Uterus (tissue), 4 donors: Measurements from ENCODE around the gene MYH11. TPM values are rescaled to one million over a fixed set of nuclear protein-coding genes. Genes with fewer than 3 reads are reported as not detected.
A peak's percentile ranks its signal among the peaks of the same experiment; 100 is the strongest.
"Not testable (repeated sequence)": the region's sequence is repeated elsewhere in the genome, so short reads cannot be mapped to it uniquely, and the experiment has no call there.

Source experiments
- DNase-seq, 2 donors: peaks; one replicate each; pipeline ENCODE4 v3.0.0-alpha.2; 2019 to 2020
- H3K27ac ChIP-seq, 2 donors: fragments of 200-600 bp; sonication (generic); 1 replicate in 1 of 2; 2 replicates in 1 of 2; pipeline ENCODE4 v1.5.1; 2016 to 2018
- H3K27me3 ChIP-seq, 2 donors: fragments of 200-600 bp; sonication (generic); one replicate each; pipeline ENCODE4 v1.5.1; 2018 to 2019; ENCODE audit warnings: control low read depth in 1 of 2
- H3K36me3 ChIP-seq, 2 donors: fragments of 200-600 bp; sonication (generic); one replicate each; pipeline ENCODE4 v1.5.1; 2019; ENCODE audit warnings: control low read depth in 1 of 2
- H3K4me1 ChIP-seq, 2 donors: fragments of 200-600 bp; sonication (generic); one replicate each; pipeline ENCODE4 v1.5.1; 2018 to 2019; ENCODE audit warnings: control low read depth in 1 of 2
- H3K4me3 ChIP-seq, 2 donors: fragments of 200-600 bp; sonication (generic); 1 replicate in 1 of 2; 2 replicates in 1 of 2; pipeline ENCODE4 v1.5.1; 2018 to 2019; ENCODE audit warnings: mild to moderate bottlenecking in 1 of 2
- H3K9me3 ChIP-seq, 2 donors: fragments of 200-600 bp; sonication (generic); one replicate each; pipeline ENCODE4 v1.5.1; 2019; ENCODE audit warnings: control low read depth in 1 of 2
- POLR2A ChIP-seq, 2 donors: fragments of 450-650 bp; IDR thresholded peaks; one replicate each; pipeline ENCODE4 v1.6.1; 2016; ENCODE audit warnings: antibody characterized with exemption in 2 of 2, mild to moderate bottlenecking in 1 of 2, moderate library complexity in 1 of 2
- intact Hi-C: fragments of 100-400 bp; cut with DNase I; formaldehyde crosslinking; loops from one replicate; pipeline ENCODE4 v1.15.1; 2023; ENCODE audit warnings: low total_unique reads
- total RNA-seq, 4 donors: library from RNA; depleted of rRNA in 3 of 4; stranded (reverse); fragments of >200 nt in 3 of 4; gene quantifications; one replicate each; pipeline versions ENCODE4 v1.1.0 to v1.2.4, GENCODE V29; 2014 to 2023
- TF ChIP-seq, protein P1 (sequence below), 4 experiments: fragments of 200-600 bp in 2 of 4; fragments of 450-650 bp in 2 of 4; sonication (generic) in 2 of 4; IDR thresholded peaks; one replicate each; pipeline ENCODE4 v1.5.1; 2016 to 2019; ENCODE audit warnings: antibody characterized with exemption in 4 of 4, mild to moderate bottlenecking in 2 of 4, moderate library complexity in 1 of 4
- donor health status: DM: yes; HTN: yes; CAD: no.

MYH11 gene
- total RNA-seq, 4 donors from 2014 or later: 447 to 1,893 (median 822) TPM

DNA sequence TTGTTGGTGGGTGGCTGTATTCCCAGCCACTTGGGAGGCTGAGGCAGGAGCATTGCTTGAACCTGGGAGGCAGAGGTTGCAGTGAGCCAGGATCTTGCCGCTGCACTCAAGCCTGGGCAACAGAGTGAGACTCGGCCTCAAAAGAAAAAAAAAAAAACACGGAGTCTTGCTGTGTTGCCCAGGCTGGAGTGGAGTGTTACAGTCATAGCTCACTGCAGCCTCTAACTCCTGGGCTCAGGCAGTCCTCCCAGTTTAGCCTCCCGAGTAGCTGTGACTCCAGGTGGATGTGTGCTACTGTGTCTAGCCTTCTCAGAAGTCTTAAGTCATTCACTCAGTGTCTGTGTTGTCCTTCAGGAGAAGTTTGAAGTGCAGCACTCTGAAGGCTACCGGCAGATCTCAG, 179.4 kb downstream of the MYH11 start:
- Histone ChIP-seq H3K27me3 (no peaks in the 10 kb centered on the region), H3K4me3 (no peak overlapping the region), H3K9me3 (no peaks in the 10 kb centered on the region), H3K27ac (no peak overlapping the region), H3K4me1 (peaks cover 0 to 7% of the 10 kb centered on the region in 2 donors), H3K36me3 (no peaks in the 10 kb centered on the region)
- DNase-seq: no peak
- intact Hi-C loops: no loop called here
- TF ChIP-seq, protein P1, sequence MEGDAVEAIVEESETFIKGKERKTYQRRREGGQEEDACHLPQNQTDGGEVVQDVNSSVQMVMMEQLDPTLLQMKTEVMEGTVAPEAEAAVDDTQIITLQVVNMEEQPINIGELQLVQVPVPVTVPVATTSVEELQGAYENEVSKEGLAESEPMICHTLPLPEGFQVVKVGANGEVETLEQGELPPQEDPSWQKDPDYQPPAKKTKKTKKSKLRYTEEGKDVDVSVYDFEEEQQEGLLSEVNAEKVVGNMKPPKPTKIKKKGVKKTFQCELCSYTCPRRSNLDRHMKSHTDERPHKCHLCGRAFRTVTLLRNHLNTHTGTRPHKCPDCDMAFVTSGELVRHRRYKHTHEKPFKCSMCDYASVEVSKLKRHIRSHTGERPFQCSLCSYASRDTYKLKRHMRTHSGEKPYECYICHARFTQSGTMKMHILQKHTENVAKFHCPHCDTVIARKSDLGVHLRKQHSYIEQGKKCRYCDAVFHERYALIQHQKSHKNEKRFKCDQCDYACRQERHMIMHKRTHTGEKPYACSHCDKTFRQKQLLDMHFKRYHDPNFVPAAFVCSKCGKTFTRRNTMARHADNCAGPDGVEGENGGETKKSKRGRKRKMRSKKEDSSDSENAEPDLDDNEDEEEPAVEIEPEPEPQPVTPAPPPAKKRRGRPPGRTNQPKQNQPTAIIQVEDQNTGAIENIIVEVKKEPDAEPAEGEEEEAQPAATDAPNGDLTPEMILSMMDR (IDR thresholded peaks at IDR 0.05): no peak
- no peak for TF ChIP-seq POLR2A (IDR thresholded peaks at IDR 0.05)

DNA sequence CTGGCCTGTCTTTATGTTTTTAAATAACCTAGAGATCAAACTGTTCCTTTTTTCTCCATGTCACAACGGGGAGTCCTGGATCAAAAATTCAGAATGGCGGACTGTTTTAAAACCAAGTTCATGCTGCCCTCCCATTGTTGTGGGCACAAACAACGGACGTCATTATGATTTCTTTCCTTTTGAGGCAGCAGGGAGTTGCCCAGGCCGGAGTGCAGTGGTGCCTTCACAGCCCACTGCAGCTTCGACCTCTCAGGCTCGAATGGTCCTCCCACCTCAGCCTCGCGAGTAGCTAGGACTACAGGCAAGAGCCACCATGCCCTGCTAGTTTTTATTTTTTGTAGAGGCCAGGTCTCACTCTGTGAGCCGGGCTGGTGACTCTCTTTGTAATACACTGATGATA, 180.3 kb downstream of the MYH11 start:
- H3K9me3 ChIP-seq: no peaks in the 10 kb centered on the region
- no peak overlapping the region for H3K27ac ChIP-seq
- H3K4me1 ChIP-seq: peaks cover 0 to 13% of the 10 kb centered on the region in 2 donors
- no peaks in the 10 kb centered on the region for H3K27me3 ChIP-seq
- no peak for DNase-seq
- H3K4me3 ChIP-seq: no peak overlapping the region
- no peak for TF ChIP-seq POLR2A (IDR thresholded peaks at IDR 0.05)
- TF ChIP-seq, protein P1 (IDR thresholded peaks at IDR 0.05): no peak
- no peaks in the 10 kb centered on the region for H3K36me3 ChIP-seq
- intact Hi-C loops: no loop called here

DNA sequence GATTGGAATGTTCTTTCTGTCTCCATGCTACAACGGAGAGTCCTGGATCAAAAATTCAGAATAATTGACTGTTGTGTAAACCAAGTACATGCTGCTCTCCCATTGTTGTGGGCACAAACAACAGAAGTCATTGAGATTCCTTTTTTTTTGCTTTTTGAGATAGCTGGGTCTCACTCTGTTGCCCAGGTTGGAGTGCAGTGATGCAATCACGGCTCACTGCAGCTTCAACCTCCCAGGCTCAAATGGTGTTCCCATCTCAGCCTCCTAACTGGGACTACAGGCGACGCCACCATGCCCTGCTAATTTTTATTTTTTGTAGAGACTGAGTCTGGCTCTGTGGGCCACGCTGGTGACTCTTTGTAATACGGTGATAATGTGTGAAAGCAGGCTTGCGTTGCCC, 182.3 kb downstream of the MYH11 start:
- H3K27me3 ChIP-seq: no peaks in the 10 kb centered on the region
- H3K4me1 ChIP-seq: peaks cover 0 to 13% of the 10 kb centered on the region in 2 donors
- intact Hi-C loops: no loop called here
- H3K9me3 ChIP-seq: no peaks in the 10 kb centered on the region
- DNase-seq: no peak
- peak overlapping the region; percentile 95 to 96 for H3K27ac ChIP-seq
- H3K36me3 ChIP-seq: no peaks in the 10 kb centered on the region
- H3K4me3 ChIP-seq: no peak overlapping the region
- TF ChIP-seq, protein P1 (IDR thresholded peaks at IDR 0.05): no peak
- TF ChIP-seq POLR2A (IDR thresholded peaks at IDR 0.05): no peak

DNA sequence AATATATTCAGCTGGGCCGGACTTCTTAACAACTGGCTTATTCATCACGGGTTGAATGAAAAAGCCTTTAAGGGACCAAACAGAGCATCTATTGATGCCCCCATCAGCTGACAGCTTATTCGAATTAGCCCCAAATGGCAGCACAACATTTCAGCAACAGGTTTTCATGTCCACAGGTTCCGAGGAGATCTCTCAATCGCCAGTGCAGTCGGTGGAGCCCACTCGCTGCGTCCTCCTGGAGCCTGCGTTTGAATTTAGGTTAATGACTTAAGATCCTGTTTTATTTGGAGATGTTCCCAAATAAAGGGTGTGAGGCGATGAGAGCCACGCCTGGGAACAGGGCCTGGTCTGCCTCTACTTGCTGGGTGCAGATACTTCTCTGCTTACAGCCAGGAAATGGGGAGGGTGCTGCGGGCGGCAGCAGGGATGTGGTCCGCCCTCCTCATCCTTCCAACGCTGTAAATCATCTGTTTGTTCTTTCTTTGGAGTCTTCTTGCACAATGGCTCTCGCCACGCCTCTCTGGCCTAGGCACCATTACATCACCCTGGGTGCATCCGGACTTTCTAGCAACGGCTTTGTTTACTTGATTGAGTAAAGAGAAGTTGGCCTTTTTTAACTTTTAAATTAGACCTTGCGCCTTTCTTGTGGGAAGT, 184.2 kb downstream of the MYH11 start:
- peak; percentile 32 to 46 for TF ChIP-seq POLR2A (IDR thresholded peaks at IDR 0.05)
- TF ChIP-seq, protein P1 (IDR thresholded peaks at IDR 0.05): no peak
- peak; percentile 94 to 98 for DNase-seq
- Histone ChIP-seq H3K27me3 (no peaks in the 10 kb centered on the region), H3K36me3 (no peaks in the 10 kb centered on the region), H3K4me3 (no peak overlapping the region), H3K4me1 (peaks cover 0 to 13% of the 10 kb centered on the region in 2 donors), H3K27ac (peak overlapping the region; percentile 95 to 96), H3K9me3 (no peaks in the 10 kb centered on the region)
- intact Hi-C loops: no loop called here

DNA sequence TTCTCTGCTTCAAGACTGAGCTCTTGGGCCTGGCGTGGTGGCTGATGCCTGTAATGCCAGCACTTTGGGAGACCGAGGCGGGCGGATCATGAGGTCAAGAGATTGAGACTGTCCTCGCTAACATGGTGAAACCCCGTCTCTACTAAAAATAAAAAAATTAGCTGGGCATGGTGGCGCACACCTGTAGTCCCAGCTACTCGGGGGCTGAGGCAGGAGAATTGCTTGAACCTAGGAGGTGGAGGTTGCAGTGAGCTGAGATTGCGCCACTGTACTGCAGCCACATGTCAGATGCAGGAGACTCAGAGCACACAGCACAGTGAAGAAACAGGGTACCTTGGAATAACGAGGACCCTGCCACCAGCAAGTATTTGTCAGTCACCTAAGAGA, 184.7 kb downstream of the MYH11 start:
- peaks cover 0 to 13% of the 10 kb centered on the region in 2 donors for H3K4me1 ChIP-seq
- H3K4me3 ChIP-seq: not testable (repeated sequence)

More for the DNA sequence above, 184.7 kb downstream of the MYH11 start:
- H3K27ac ChIP-seq: peak overlapping the region; percentile 95 to 96
- H3K9me3 ChIP-seq, H3K36me3 ChIP-seq, intact Hi-C loops, H3K27me3 ChIP-seq, DNase-seq: not testable (repeated sequence)
